Ovary (tissue), 9 donors: ENCODE results near the gene TBC1D19. TPM values are rescaled to one million over a fixed set of nuclear protein-coding genes. Genes with fewer than 3 reads are reported as not detected.
"Not testable (repeated sequence)": the region's sequence is repeated elsewhere in the genome, so short reads cannot be mapped to it uniquely, and the experiment has no call there.

Experiments used
- DNase-seq, 5 donors: peaks; one replicate each; pipeline ENCODE4 v3.0.0-alpha.2; 2019 to 2020
- H3K27ac ChIP-seq, 2 donors: fragments of 200-600 bp; one replicate each; pipeline versions ENCODE4 v1.5.1 to v1.8.0; 2019 to 2022
- H3K27me3 ChIP-seq: fragments of 200-600 bp; one replicate; pipeline ENCODE4 v1.8.0; 2022
- H3K36me3 ChIP-seq: fragments of 200-600 bp; sonication (generic); one replicate; pipeline ENCODE4 v1.5.1; 2019
- H3K4me1 ChIP-seq: one replicate; pipeline ENCODE4 v1.8.1; 2013; ENCODE audit warnings: mild to moderate bottlenecking, moderate library complexity; ENCODE audit not compliant: insufficient read depth
- H3K4me3 ChIP-seq: fragments of 200-600 bp; sonication (generic); one replicate; pipeline ENCODE4 v1.5.1; 2017
- H3K9me3 ChIP-seq, 2 donors: fragments of 200-600 bp in 1 of 2; sonication (generic) in 1 of 2; one replicate each; pipeline versions ENCODE4 v1.5.1 to v1.8.1; 2013 to 2019; ENCODE audit warnings: mild to moderate bottlenecking in 1 of 2, moderate library complexity in 1 of 2
- CTCF ChIP-seq, 3 donors: fragments of 450-650 bp in 2 of 3; fragments of 200-600 bp in 1 of 3; IDR thresholded peaks; one replicate each; pipeline versions ENCODE4 v1.5.1 to v1.8.0; 2016 to 2022; ENCODE audit warnings: antibody characterized with exemption in 3 of 3, mild to moderate bottlenecking in 1 of 3
- EP300 ChIP-seq: sonication (generic); formaldehyde crosslinking; IDR thresholded peaks from one replicate; pipeline ENCODE4 v1.6.1; 2017; ENCODE audit warnings: antibody characterized with exemption
- POLR2A ChIP-seq: fragments of 450-650 bp; IDR thresholded peaks from one replicate; pipeline ENCODE4 v1.6.1; 2017; ENCODE audit warnings: antibody characterized with exemption, mild to moderate bottlenecking, moderate library complexity
- WGBS, 3 donors: extraction: QIAGEN DNeasy Blood & Tissue Kit in 1 of 3; methylation state at CpG; one replicate each; pipeline versions ENCODE4 v1.1.5 to v1.1.7; 2013 to 2017; 5-methylcytosine and 5-hydroxymethylcytosine counted together
- intact Hi-C, 4 donors: fragments of 100-400 bp; cut with DNase I; formaldehyde crosslinking; loops; one replicate each; pipeline versions ENCODE4 v1.11.0 to v1.15.1; 2022 to 2023
- polyA plus RNA-seq, 2 donors: library from polyadenylated mRNA; stranded (reverse); fragments of 200-250 nt in 1 of 2; fragments of 350-450 nt in 1 of 2; fragmentation: Illumina TruSeq in 1 of 2; extraction: RNeasy Lipid Tissue Mini Kit (QIAGEN cat#74804) in 1 of 2; gene quantifications; one replicate each; pipeline ENCODE4 v1.2.3, GENCODE V29; 2013 to 2014
- total RNA-seq, 7 donors: library from RNA; depleted of rRNA in 2 of 7; stranded (reverse); fragments of >200 nt in 2 of 7; fragmentation: NEBNext Ultra II Directional in 3 of 7; extraction: Animal tissue kit (Norgen Biotek cat#: 25700) in 3 of 7; gene quantifications; one replicate each; pipeline versions ENCODE4 v1.1.0 to v1.2.4, GENCODE V29; 2016 to 2023
- donor health status: DM: no; HTN: no; CAD: no; lungs with moderate emphysema.
- donor health status: DM: no; HTN: no; CAD: no.
- donor health status: Bipolar disorder and iron deficiency.
- donor health status: DM: yes; HTN: yes; CAD: no.
- donor health status: DM: no; HTN: no; CAD: no.
- donor health status: DM: yes; HTN: yes; CAD: no.

TBC1D19 gene
- total and polyA plus RNA-seq, 9 donors = 6.0 to 25.2 (median 14.8) TPM

GRCh38 chr4:26634237-26634636, 50.4 kb downstream of the TBC1D19 start:
- WGBS, 3 donors = 98% methylated on average over 2 of the region's 2 CpGs
- no peak for DNase-seq
- TF ChIP-seq CTCF (IDR thresholded peaks at IDR 0.05) (no peak), POLR2A (no peak), EP300 (no peak)
- Histone ChIP-seq H3K27me3 (no peaks in the 10 kb centered on the region), H3K36me3 (no peaks in the 10 kb centered on the region), H3K27ac (no peak overlapping the region), H3K9me3 (no peaks in the 10 kb centered on the region), H3K4me3 (no peak overlapping the region), H3K4me1 (no peaks in the 10 kb centered on the region)
- intact Hi-C loops = no loop called here

- Histone ChIP-seq H3K36me3 (no peaks in the 10 kb centered on the region), H3K27ac (no peak overlapping the region), H3K9me3 (no peaks in the 10 kb centered on the region), H3K27me3 (no peaks in the 10 kb centered on the region), H3K4me1 (no peaks in the 10 kb centered on the region), H3K4me3 (no peak overlapping the region)
- no peak for TF ChIP-seq CTCF (IDR thresholded peaks at IDR 0.05)
- no peak for TF ChIP-seq POLR2A
- no peak for TF ChIP-seq EP300
- DNase-seq = no peak
- intact Hi-C loops = no loop called here
Measured at GRCh38 chr4:26636458-26636857, 52.6 kb downstream of the TBC1D19 start.

GRCh38 chr4:26640639-26641038, 56.8 kb downstream of the TBC1D19 start:
- H3K4me1 ChIP-seq, intact Hi-C loops, DNase-seq, H3K27ac ChIP-seq, H3K4me3 ChIP-seq, H3K9me3 ChIP-seq, H3K36me3 ChIP-seq, H3K27me3 ChIP-seq: not testable (repeated sequence)
- 96 to 99% (median 96%) methylated on average over 8 of the region's 8 CpGs for WGBS, 3 donors

GRCh38 chr4:26647523-26648224, 63.8 kb downstream of the TBC1D19 start:
- no peak for DNase-seq
- no peak for TF ChIP-seq POLR2A
- TF ChIP-seq CTCF (IDR thresholded peaks at IDR 0.05) = no peak
- no peak for TF ChIP-seq EP300
- Histone ChIP-seq H3K36me3 (no peaks in the 10 kb centered on the region), H3K4me3 (no peak overlapping the region), H3K4me1 (no peaks in the 10 kb centered on the region), H3K9me3 (no peaks in the 10 kb centered on the region), H3K27ac (no peak overlapping the region), H3K27me3 (no peaks in the 10 kb centered on the region)
- 93 to 97% (median 93%) methylated on average over 2 of the region's 2 CpGs for WGBS, 3 donors
- intact Hi-C loops = no loop called here

GRCh38 chr4:26648260-26648659, 64.4 kb downstream of the TBC1D19 start:
- Histone ChIP-seq H3K4me3 (no peak overlapping the region), H3K4me1 (no peaks in the 10 kb centered on the region), H3K27me3 (no peaks in the 10 kb centered on the region), H3K27ac (no peak overlapping the region), H3K36me3 (no peaks in the 10 kb centered on the region), H3K9me3 (no peaks in the 10 kb centered on the region)
- intact Hi-C loops = no loop called here
- WGBS, 3 donors = 56 to 73% (median 58%) methylated on average over 1 of the region's 1 CpG
- no peak for DNase-seq
- TF ChIP-seq POLR2A = no peak
- TF ChIP-seq CTCF (IDR thresholded peaks at IDR 0.05) = no peak
- no peak for TF ChIP-seq EP300
